TTC549 (cell line): ENCODE data around the gene PYHIN1.

Experiments
- FAIRE-seq: peaks from 2 replicates; lab custom pipeline; 2012; peaks lifted over from hg19 to GRCh38; lab: Jason Lieb, UNC

PYHIN1 gene

DNA sequence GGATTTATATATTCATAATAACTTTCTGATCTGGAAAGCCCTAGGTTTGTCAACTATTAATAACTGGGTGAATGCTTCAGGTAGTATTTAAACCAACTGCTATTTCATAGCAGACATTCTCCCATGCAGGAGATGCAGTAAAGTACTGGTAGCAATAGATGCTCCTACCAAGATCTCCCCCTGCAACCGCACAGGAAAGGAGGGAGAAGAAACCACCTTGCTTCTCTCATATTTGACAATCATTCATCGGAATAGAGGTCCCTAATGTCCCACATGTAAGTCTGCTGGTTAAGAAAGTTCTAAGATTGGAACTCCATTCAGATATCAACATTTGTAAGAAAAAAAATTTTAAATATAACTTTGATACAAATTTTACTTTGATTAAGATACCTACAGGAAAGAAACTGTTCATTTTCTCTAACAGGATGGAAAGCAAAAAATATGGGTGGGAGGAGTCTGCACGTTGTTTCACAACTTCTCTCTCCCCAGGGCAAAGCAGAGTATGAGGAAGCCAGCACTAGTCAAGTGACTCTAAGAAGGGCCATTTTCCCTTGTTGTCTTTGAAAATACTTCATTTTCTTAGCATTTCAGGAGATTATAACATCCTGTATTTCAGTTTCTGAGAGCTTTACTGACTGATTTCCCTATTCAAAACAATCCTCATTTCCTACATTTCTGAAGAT is at the start of gene PYHIN1:
PYHIN1 (plus strand) TSS at position 498 of the 683 bp plus-strand sequence. CDS start 5,359 bp downstream, outside the sequence.
- FAIRE-seq = no peak

- FAIRE-seq = no peak
These were observed 37.7 kb upstream of the PYHIN1 start for GRCh38 chr1:158893654-158894053.

- no peak for FAIRE-seq
These were observed 32.6 kb upstream of the PYHIN1 start for GRCh38 chr1:158898722-158899121.

DNA sequence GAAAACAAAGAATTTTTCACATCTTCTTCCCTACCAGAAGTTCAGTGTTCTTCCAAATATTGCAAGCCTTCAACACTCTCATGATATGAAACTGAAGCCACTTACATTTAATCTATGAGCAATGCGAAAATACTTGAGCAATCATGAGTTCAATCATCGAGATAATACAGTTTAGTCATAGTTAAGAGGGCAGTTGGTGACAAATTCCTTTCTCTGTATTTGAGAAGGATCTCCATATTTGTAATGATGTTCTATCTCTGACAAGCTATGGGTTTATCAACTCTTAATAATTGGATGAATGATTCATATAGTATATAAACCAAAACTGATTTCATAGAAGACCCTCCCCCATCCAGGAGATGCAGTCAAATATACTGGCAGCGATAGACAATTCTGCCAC is 29.7 kb upstream of the PYHIN1 start:
- no peak for FAIRE-seq

DNA sequence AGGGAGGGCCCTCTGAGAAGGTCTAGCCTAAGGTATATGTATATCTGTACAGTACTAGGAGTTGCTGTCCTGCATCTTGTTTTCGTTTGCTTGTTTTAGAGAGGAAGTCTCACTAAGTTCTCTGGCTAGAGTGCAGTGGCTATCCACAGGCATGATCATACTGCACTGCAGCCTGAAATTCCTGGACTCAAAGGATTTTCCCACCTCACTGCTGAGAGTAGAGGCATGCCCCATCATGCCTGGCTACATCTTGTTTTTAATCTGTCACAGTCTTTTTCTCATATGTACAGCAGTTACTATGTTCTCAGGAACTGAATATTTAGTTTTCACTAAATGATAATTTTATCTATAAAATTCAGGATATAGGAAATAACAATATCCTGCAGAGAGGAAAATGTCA is 15.3 kb upstream of the PYHIN1 start:
- FAIRE-seq = no peak

GRCh38 chr1:158924677-158925076 is 6.7 kb upstream of the PYHIN1 start:
- no peak for FAIRE-seq

GRCh38 chr1:158930504-158930903 is 848 bp upstream of the PYHIN1 start:
- FAIRE-seq = no peak

- no peak for FAIRE-seq
These were observed 819 bp downstream of the PYHIN1 start for GRCh38 chr1:158932171-158932570.

- FAIRE-seq = no peak
These were observed 2.3 kb downstream of the PYHIN1 start for GRCh38 chr1:158933621-158934020.

- no peak for FAIRE-seq
These were observed 7.8 kb downstream of the PYHIN1 start for GRCh38 chr1:158939180-158939579.

GRCh38 chr1:158941317-158941716 is 10.0 kb downstream of the PYHIN1 start:
- no peak for FAIRE-seq

- no peak for FAIRE-seq
These were observed 11.1 kb downstream of the PYHIN1 start for GRCh38 chr1:158942490-158942889.

- no peak for FAIRE-seq
These were observed 11.7 kb downstream of the PYHIN1 start for GRCh38 chr1:158943059-158943458.

GRCh38 chr1:158945061-158945460 is 13.7 kb downstream of the PYHIN1 start:
- no peak for FAIRE-seq

GRCh38 chr1:158946785-158947184 is 15.4 kb downstream of the PYHIN1 start:
- no peak for FAIRE-seq

DNA sequence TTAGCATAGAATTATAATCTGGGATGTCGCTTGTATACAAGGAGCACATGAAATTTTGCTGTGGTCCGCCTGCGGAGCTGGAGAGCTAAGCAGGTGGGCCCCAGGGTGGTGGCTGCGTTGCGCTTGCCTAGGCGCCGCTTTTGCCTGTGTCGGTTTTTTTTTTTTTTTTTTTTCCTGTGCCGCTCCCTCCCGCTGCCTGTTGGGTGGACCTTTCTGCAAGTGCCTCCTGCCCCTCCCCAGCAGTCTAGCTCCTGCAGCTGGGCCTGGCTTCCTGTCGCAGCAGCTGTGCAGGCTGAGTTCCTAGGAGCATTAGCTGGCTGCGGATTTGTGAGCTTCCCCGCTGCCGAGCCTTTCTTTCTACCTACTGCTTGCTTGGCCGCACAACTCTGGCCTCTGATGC is 20.6 kb downstream of the PYHIN1 start:
- no peak for FAIRE-seq

GRCh38 chr1:158952416-158952815 is 21.1 kb downstream of the PYHIN1 start:
- no peak for FAIRE-seq

GRCh38 chr1:158961178-158961577 is 29.8 kb downstream of the PYHIN1 start:
- FAIRE-seq = no peak

DNA sequence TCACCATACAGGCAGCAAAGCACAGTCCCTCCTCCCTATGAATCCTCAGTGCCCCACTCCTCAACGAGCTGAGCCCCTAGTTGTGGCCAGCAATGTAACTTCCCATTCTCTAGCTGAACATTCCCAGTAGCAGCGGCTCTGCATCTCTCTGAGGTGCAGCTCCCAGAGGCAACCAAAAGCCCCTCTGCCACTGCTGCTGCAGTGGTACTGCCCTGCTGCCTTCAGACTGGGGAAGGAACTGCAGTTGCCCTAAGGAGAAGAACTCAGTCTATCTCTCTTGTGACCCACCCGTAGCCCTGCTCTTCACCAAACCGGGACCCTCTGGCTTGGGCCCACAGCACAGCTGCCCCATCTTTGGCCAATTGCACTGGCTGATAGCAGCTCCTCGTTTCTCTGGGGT is 31.6 kb downstream of the PYHIN1 start:
- no peak for FAIRE-seq

GRCh38 chr1:158969166-158969565 is 37.8 kb downstream of the PYHIN1 start:
- no peak for FAIRE-seq

GRCh38 chr1:158969855-158970254 is 38.5 kb downstream of the PYHIN1 start:
- no peak for FAIRE-seq

GRCh38 chr1:158972841-158973240 is 41.5 kb downstream of the PYHIN1 start:
- FAIRE-seq = no peak

DNA sequence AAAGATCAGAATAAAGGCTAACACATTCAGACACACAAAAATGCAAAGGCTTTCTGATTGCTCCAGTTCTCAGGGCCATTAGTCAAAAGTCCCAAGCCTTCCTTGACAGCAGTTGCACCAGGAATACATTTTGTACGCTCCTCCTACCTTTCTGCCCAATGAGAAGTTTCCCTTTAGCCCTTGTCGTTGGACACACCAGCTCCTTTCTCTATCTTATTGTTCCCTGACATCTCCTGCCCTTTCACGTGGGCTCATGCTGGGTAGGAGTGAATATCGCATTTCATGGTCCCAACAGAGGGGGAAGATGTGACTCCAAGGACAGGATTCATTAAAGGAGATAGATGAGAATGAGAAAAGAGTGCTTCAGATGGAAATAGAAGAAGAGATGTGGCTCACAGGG is 44.9 kb downstream of the PYHIN1 start:
- no peak for FAIRE-seq

DNA sequence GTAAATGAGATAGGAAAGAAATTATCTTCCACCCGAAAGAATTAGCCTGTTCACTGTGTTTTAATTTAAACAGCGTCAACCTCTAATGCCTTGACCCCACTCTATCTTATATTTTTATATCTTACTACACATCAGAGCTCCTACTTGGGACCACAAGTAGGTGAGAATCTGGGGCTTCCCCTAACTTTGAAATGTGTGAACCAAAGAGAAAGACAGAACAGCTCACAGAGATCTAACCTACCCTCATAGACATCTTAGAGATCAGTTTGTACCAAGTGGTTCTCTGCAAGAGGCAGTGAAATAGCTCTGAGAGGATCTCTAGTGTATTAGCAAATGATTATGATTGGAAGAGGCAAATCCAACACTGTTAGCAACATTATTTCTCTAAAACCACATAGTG is 47.4 kb downstream of the PYHIN1 start:
- no peak for FAIRE-seq

GRCh38 chr1:158979229-158979628 is 47.9 kb downstream of the PYHIN1 start:
- no peak for FAIRE-seq
